HEK293 (cell line): ENCODE data around the gene PLA2G1B.

Source experiments
- CTCF ChIA-PET: fragments of 350-600 bp; formaldehyde crosslinking; extraction: SDS; loops from one replicate; lab custom pipeline; 2021; ENCODE audit warnings: antibody characterized with exemption; lab: Yijun Ruan, JAX
- POLR2A ChIA-PET: fragments of 300-600 bp; formaldehyde crosslinking; extraction: SDS; loops from one replicate; lab custom pipeline; 2020; ENCODE audit warnings: antibody characterized with exemption, inconsistent platforms; lab: Yijun Ruan, JAX
- H3K27ac ChIP-seq: fragments of 200-500 bp; sonication (Bioruptor generic); 2 replicates; pipeline ENCODE4 v1.5.1; 2014; ENCODE audit warnings: low read depth, low read length, control low read depth, inconsistent platforms; ENCODE audit errors: extremely low read depth
- H3K36me3 ChIP-seq, 2 experiments: fragments of 200-500 bp in 1 of 2; sonication (Bioruptor generic) in 1 of 2; 1 replicate in 1 of 2; 2 replicates in 1 of 2; pipeline ENCODE4 v1.5.1; 2014 to 2017; ENCODE audit warnings: inconsistent platforms in 2 of 2, low read length in 2 of 2; ENCODE audit not compliant: control insufficient read depth in 2 of 2, insufficient read depth in 1 of 2
- H3K4me1 ChIP-seq: fragments of 200-500 bp; sonication (Bioruptor generic); 2 replicates; pipeline ENCODE4 v1.5.1; 2014; ENCODE audit warnings: mild to moderate bottlenecking, low read length, inconsistent platforms; ENCODE audit not compliant: control insufficient read depth, insufficient read depth
- H3K4me3 ChIP-seq: 2 replicates; pipeline ENCODE4 v1.5.1; 2011; ENCODE audit warnings: low read depth, mild to moderate bottlenecking, control low read depth, low read length, moderate library complexity
- H3K9me3 ChIP-seq: fragments of 200-500 bp; sonication (Bioruptor generic); 2 replicates; pipeline ENCODE4 v1.5.1; 2014; ENCODE audit warnings: low read depth, low read length, inconsistent platforms; ENCODE audit not compliant: control insufficient read depth, insufficient read depth
- EGR2 ChIP-seq: fragments of 450-650 bp; formaldehyde crosslinking; IDR thresholded peaks from 2 replicates; pipeline ENCODE4 v1.5.1; 2016; ENCODE audit warnings: low read depth, missing biosample characterization, missing genetic modification characterization
- FEZF1 ChIP-seq: fragments of 450-650 bp; formaldehyde crosslinking; IDR thresholded peaks from 2 replicates; pipeline ENCODE4 v1.5.1; 2016; ENCODE audit warnings: missing biosample characterization, missing genetic modification characterization
- GLIS1 ChIP-seq: fragments of 450-650 bp; formaldehyde crosslinking; IDR thresholded peaks from 2 replicates; pipeline ENCODE4 v1.5.1; 2016; ENCODE audit warnings: missing biosample characterization, missing genetic modification characterization
- KLF16 ChIP-seq: fragments of 450-650 bp; formaldehyde crosslinking; IDR thresholded peaks from 2 replicates; pipeline ENCODE4 v1.5.1; 2017; ENCODE audit warnings: missing biosample characterization, missing genetic modification characterization
- KLF8 ChIP-seq: fragments of 450-650 bp; formaldehyde crosslinking; IDR thresholded peaks from 2 replicates; pipeline ENCODE4 v1.5.1; 2016; ENCODE audit warnings: missing biosample characterization, missing genetic modification characterization
- PRDM6 ChIP-seq: fragments of 450-650 bp; formaldehyde crosslinking; IDR thresholded peaks from 2 replicates; pipeline ENCODE4 v1.5.1; 2017; ENCODE audit warnings: missing biosample characterization, missing genetic modification characterization
- WT1 ChIP-seq: fragments of 450-650 bp; formaldehyde crosslinking; IDR thresholded peaks from 2 replicates; pipeline ENCODE4 v1.5.1; 2016; ENCODE audit warnings: missing biosample characterization, missing genetic modification characterization
- ZBTB11 ChIP-seq: fragments of 450-650 bp; formaldehyde crosslinking; conservative IDR thresholded peaks from 2 replicates; pipeline ENCODE4 v1.5.1; 2016; ENCODE audit warnings: low read depth, missing biosample characterization, missing genetic modification characterization
- ZBTB49 ChIP-seq: fragments of 450-650 bp; formaldehyde crosslinking; IDR thresholded peaks from 2 replicates; pipeline ENCODE4 v1.5.1; 2016; ENCODE audit warnings: missing biosample characterization, missing genetic modification characterization, low read depth
- ZEB2 ChIP-seq: fragments of 450-650 bp; formaldehyde crosslinking; IDR thresholded peaks from 2 replicates; pipeline ENCODE4 v1.5.1; 2016; ENCODE audit warnings: missing biosample characterization, missing genetic modification characterization
- ZFHX2 ChIP-seq: fragments of 450-650 bp; formaldehyde crosslinking; conservative IDR thresholded peaks from 2 replicates; pipeline ENCODE4 v1.5.1; 2016; ENCODE audit warnings: missing biosample characterization, missing genetic modification characterization
- ZNF121 ChIP-seq: fragments of 450-650 bp; formaldehyde crosslinking; IDR thresholded peaks from 2 replicates; pipeline ENCODE4 v1.5.1; 2016; ENCODE audit warnings: missing biosample characterization, missing genetic modification characterization
- ZNF169 ChIP-seq: fragments of 450-650 bp; formaldehyde crosslinking; IDR thresholded peaks from 2 replicates; pipeline ENCODE4 v1.5.1; 2016; ENCODE audit warnings: missing biosample characterization, missing genetic modification characterization
- ZNF248 ChIP-seq: fragments of 450-650 bp; formaldehyde crosslinking; IDR thresholded peaks from 2 replicates; pipeline ENCODE4 v1.5.1; 2017; ENCODE audit warnings: missing biosample characterization, missing genetic modification characterization
- ZNF274 ChIP-seq, 2 experiments: fragments of 200-500 bp in 1 of 2; fragments of 450-650 bp in 1 of 2; sonication (Bioruptor generic) in 1 of 2; formaldehyde crosslinking in 1 of 2; IDR thresholded peaks; 2 replicates each; pipeline versions ENCODE4 v1.5.1 to v1.6.1; 2014 to 2016; ENCODE audit warnings: borderline replicate concordance in 1 of 2, inconsistent platforms in 1 of 2, low read length in 1 of 2, missing biosample characterization in 1 of 2, missing genetic modification characterization in 1 of 2
- ZNF324 ChIP-seq: fragments of 450-650 bp; formaldehyde crosslinking; IDR thresholded peaks from 2 replicates; pipeline ENCODE4 v1.5.1; 2016; ENCODE audit warnings: missing biosample characterization, missing genetic modification characterization
- ZNF350 ChIP-seq: fragments of 450-650 bp; formaldehyde crosslinking; IDR thresholded peaks from 2 replicates; pipeline ENCODE4 v1.5.0; 2017; ENCODE audit warnings: missing biosample characterization, mild to moderate bottlenecking, missing genetic modification characterization
- ZNF404 ChIP-seq: fragments of 450-650 bp; formaldehyde crosslinking; IDR thresholded peaks from 2 replicates; pipeline ENCODE4 v1.5.1; 2017; ENCODE audit warnings: missing biosample characterization, missing genetic modification characterization
- ZNF501 ChIP-seq: fragments of 450-650 bp; formaldehyde crosslinking; IDR thresholded peaks from 2 replicates; pipeline ENCODE4 v1.5.1; 2016; ENCODE audit warnings: missing biosample characterization, missing genetic modification characterization
- ZNF521 ChIP-seq: fragments of 450-650 bp; formaldehyde crosslinking; IDR thresholded peaks from 2 replicates; pipeline ENCODE4 v1.5.1; 2017; ENCODE audit warnings: missing biosample characterization, mild to moderate bottlenecking, missing genetic modification characterization
- ZNF530 ChIP-seq: fragments of 450-650 bp; formaldehyde crosslinking; IDR thresholded peaks from 2 replicates; pipeline ENCODE4 v1.5.1; 2016; ENCODE audit warnings: low read depth, missing biosample characterization, missing genetic modification characterization
- ZNF639 ChIP-seq: fragments of 450-650 bp; formaldehyde crosslinking; IDR thresholded peaks from 2 replicates; pipeline ENCODE4 v1.5.1; 2016; ENCODE audit warnings: missing biosample characterization, missing genetic modification characterization
- ZNF704 ChIP-seq: fragments of 450-650 bp; formaldehyde crosslinking; IDR thresholded peaks from 2 replicates; pipeline ENCODE4 v1.5.1; 2016; ENCODE audit warnings: missing biosample characterization, missing genetic modification characterization
- ZSCAN16 ChIP-seq: fragments of 450-650 bp; formaldehyde crosslinking; IDR thresholded peaks from 2 replicates; pipeline ENCODE4 v1.5.1; 2016; ENCODE audit warnings: missing biosample characterization, missing genetic modification characterization

The PLA2G1B gene

GRCh38 chr12:120278137-120279069 is 49.2 kb downstream of the PLA2G1B start:
- no peak overlapping the region for H3K27ac ChIP-seq

GRCh38 chr12:120276734-120277133 is 50.8 kb downstream of the PLA2G1B start:
- CTCF ChIA-PET, result interaction anchor here (1.0 kb wide), 1 partner anchor 48 kb away, joined by 3 read pairs; no protein-coding TSS in a partner anchor
- Histone ChIP-seq H3K27ac (no peak overlapping the region), H3K36me3 (no peaks in the 10 kb centered on the region), H3K4me3 (no peak overlapping the region), H3K4me1 (no peaks in the 10 kb centered on the region), H3K9me3 (no peaks in the 10 kb centered on the region)
- POLR2A ChIA-PET, result interaction anchor here (3.1 kb wide), 1 partner anchor 15 kb away, joined by 16 read pairs; the partner anchor contains the start of gene RNU4-2
- TF ChIP-seq ZBTB11 (tag by site-specific recombination) (no peak), ZFHX2 (no peak), ZNF404 (tag by site-specific recombination) (no peak), PRDM6 (tag by site-specific recombination) (no peak), EGR2 (no peak), ZNF274 (IDR thresholded peaks at IDR 0.05; ENCODE audit: low read length) (no peak), ZNF274 (tag by site-specific recombination; IDR thresholded peaks at IDR 0.05; ENCODE audit: borderline replicate concordance) (no peak), ZNF704 (tag by site-specific recombination) (no peak), ZNF350 (tag by site-specific recombination) (no peak), ZNF530 (no peak), ZNF248 (tag by site-specific recombination) (no peak), FEZF1 (tag by site-specific recombination) (no peak), ZNF324 (tag by site-specific recombination) (no peak), GLIS1 (no peak), ZNF639 (tag by site-specific recombination) (no peak), ZNF121 (tag by site-specific recombination) (no peak), ZSCAN16 (tag by site-specific recombination) (no peak), ZEB2 (tag by site-specific recombination) (no peak)

More at GRCh38 chr12:120278137-120279069, 49.2 kb downstream of the PLA2G1B start:
- Histone ChIP-seq H3K36me3 (no peaks in the 10 kb centered on the region), H3K4me3 (no peak overlapping the region), H3K9me3 (no peaks in the 10 kb centered on the region), H3K4me1 (no peaks in the 10 kb centered on the region)
- ChIA-PET POLR2A (no interaction called here), CTCF (interaction anchor here (0.6 kb wide), 1 partner anchor 9 kb away, joined by 4 read pairs; no protein-coding TSS in a partner anchor)
- TF ChIP-seq ZNF501 (tag by site-specific recombination), result no peak
- TF ChIP-seq ZBTB49 (tag by site-specific recombination), result no peak
- TF ChIP-seq KLF16, result no peak
- no peak for TF ChIP-seq KLF8 (tag by site-specific recombination)
- TF ChIP-seq ZNF521 (tag by site-specific recombination), result no peak
- no peak for TF ChIP-seq ZNF169 (tag by site-specific recombination)
- no peak for TF ChIP-seq WT1 (tag by site-specific recombination)
